ENCODE data around the gene PCSK1N.

PCSK1N gene

GRCh38 chrX:48787505-48788443 is 47.6 kb downstream of the PCSK1N start:
- no peak for DNase-seq

GRCh38 chrX:48786825-48787504 is 48.4 kb downstream of the PCSK1N start:
- no peak for DNase-seq

GRCh38 chrX:48786341-48786800 is 49.0 kb downstream of the PCSK1N start, which contains the start of gene GATA1:
TSS of gene GATA1 (plus strand) at chrX:48786590. CDS start at chrX:48791110, 4,520 bp downstream.
- DNase-seq, result no peak

GRCh38 chrX:48785540-48786214 is 49.7 kb downstream of the PCSK1N start:
- DNase-seq, result no peak

- no peak for DNase-seq
These were observed 50.2 kb downstream of the PCSK1N start for GRCh38 chrX:48785186-48785539.

- no peak for DNase-seq
These were observed 50.7 kb downstream of the PCSK1N start for GRCh38 chrX:48784726-48785125.

- DNase-seq, result no peak
These were observed 52.6 kb downstream of the PCSK1N start for GRCh38 chrX:48782795-48783194.

GRCh38 chrX:48782216-48782615 is 53.2 kb downstream of the PCSK1N start:
- DNase-seq, result no peak

GRCh38 chrX:48781705-48782104 is 53.7 kb downstream of the PCSK1N start:
- DNase-seq, result no peak
